OCI-LY7 (cell line): ENCODE results near the gene PITPNC1.

ENCODE experiments used
- CTCF ChIP-seq: fragments of 200-600 bp; sonication (generic); conservative IDR thresholded peaks from 2 replicates; pipeline ENCODE4 v1.5.1; 2014; ENCODE audit warnings: mild to moderate bottlenecking, antibody characterized with exemption, low read length, moderate library complexity, mixed read lengths
- EZH2phosphoT487 ChIP-seq: fragments of 200-600 bp; sonication (generic); IDR thresholded peaks from 2 replicates; pipeline ENCODE4 v1.6.1; 2018; ENCODE audit warnings: low read depth, borderline replicate concordance, mild to moderate bottlenecking, mixed run types, antibody characterized with exemption, low read length, moderate library complexity, mixed read lengths

- TF ChIP-seq CTCF (no peak), EZH2phosphoT487 (no peak)
Observed at GRCh38 chr17:67399676-67400075, 22.6 kb downstream of the PITPNC1 start.
